A673 (cell line): Measurements from ENCODE around the gene GAS7.

ENCODE experiments used
- EZH2 ChIP-seq: fragments of 200-600 bp; sonication (generic); IDR thresholded peaks from 2 replicates; pipeline ENCODE4 v1.6.1; 2017; ENCODE audit warnings: borderline replicate concordance, low read depth, mild to moderate bottlenecking, mixed read lengths, antibody characterized with exemption, low read length; ENCODE audit not compliant: poor library complexity, severe bottlenecking
- TF ChIP-seq, protein P1 (sequence below): fragments of 300-800, 200-600 bp; sonication (generic); conservative IDR thresholded peaks from 2 replicates; pipeline ENCODE4 v1.5.1; 2017; ENCODE audit warnings: low read depth, mild to moderate bottlenecking, antibody characterized with exemption, low read length, moderate library complexity, mixed read lengths

DNA sequence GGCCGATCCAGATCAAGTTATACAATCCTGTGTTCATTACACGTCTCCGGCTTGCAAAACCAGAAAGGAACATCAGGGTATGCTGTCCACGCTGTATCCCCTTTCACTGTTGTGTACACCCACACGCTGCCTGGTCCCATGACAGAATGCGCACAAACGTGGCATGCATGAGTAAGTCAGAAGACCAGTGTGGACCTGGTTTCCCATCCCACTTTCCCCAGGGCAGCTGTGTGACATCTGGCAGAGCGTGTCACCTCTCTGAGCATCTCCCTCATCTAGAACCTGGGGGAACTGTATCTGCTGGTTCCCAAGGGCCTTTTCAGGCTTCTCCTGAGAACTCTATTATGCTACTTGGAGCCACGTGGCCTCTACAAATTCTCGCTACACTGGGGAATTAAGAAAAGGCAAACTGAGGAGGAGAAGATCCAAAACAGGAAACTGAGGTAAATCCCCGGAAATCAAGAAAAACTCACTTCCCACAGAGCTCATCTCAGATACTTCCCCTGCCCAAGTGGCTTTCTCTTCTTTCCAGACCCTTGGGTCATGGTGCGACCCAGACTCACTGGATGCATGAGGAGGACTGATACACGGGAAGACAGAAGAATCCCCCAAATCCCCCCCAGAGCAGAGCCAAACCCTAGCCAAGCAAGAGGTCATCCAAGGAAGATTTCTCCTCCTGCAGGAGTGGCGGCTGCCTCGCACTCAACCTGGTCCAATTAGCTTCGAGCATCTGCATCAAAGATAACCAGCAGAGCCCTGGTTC lies 139.3 kb downstream of the GAS7 start:
- TF ChIP-seq, protein P1, sequence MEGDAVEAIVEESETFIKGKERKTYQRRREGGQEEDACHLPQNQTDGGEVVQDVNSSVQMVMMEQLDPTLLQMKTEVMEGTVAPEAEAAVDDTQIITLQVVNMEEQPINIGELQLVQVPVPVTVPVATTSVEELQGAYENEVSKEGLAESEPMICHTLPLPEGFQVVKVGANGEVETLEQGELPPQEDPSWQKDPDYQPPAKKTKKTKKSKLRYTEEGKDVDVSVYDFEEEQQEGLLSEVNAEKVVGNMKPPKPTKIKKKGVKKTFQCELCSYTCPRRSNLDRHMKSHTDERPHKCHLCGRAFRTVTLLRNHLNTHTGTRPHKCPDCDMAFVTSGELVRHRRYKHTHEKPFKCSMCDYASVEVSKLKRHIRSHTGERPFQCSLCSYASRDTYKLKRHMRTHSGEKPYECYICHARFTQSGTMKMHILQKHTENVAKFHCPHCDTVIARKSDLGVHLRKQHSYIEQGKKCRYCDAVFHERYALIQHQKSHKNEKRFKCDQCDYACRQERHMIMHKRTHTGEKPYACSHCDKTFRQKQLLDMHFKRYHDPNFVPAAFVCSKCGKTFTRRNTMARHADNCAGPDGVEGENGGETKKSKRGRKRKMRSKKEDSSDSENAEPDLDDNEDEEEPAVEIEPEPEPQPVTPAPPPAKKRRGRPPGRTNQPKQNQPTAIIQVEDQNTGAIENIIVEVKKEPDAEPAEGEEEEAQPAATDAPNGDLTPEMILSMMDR, result no peak
- TF ChIP-seq EZH2, result no peak
